Stimulated activated CD8-positive, alpha-beta memory T cell treated with anti-CD3 and anti-CD28 coated beads, Interleukin-4, amount 100 ng/mL, for 48 hours (primary cell): Measurements from ENCODE around the gene KNCN.

Experiments used
- DNase-seq: peaks from one replicate; pipeline ENCODE4 v3.0.0-alpha.2; 2020

The KNCN gene

GRCh38 chr1:46539972-46540371, 11.5 kb downstream of the KNCN start:
- DNase-seq, result no peak

- DNase-seq, result no peak
Observed at GRCh38 chr1:46538147-46538546, 13.3 kb downstream of the KNCN start.

- DNase-seq, result no peak
Observed at GRCh38 chr1:46537651-46538050, 13.8 kb downstream of the KNCN start.

GRCh38 chr1:46536527-46536926, 14.9 kb downstream of the KNCN start:
- no peak for DNase-seq

GRCh38 chr1:46535063-46535462, 16.4 kb downstream of the KNCN start:
- peak; percentile 43 for DNase-seq

- peak; percentile 58 for DNase-seq
Observed at GRCh38 chr1:46533179-46533864, 18.1 kb downstream of the KNCN start.

GRCh38 chr1:46532498-46533178, 18.8 kb downstream of the KNCN start:
- DNase-seq, result peak; percentile 83

GRCh38 chr1:46532095-46532494, 19.4 kb downstream of the KNCN start:
- peak; percentile 33 for DNase-seq

- DNase-seq, result no peak
Observed at GRCh38 chr1:46530791-46531409, 20.5 kb downstream of the KNCN start.

- no peak for DNase-seq
Observed at GRCh38 chr1:46530311-46530710, 21.1 kb downstream of the KNCN start.

GRCh38 chr1:46529031-46529630, 22.3 kb downstream of the KNCN start:
- DNase-seq, result no peak

- DNase-seq, result no peak
Observed at GRCh38 chr1:46528297-46528955, 23.0 kb downstream of the KNCN start.

GRCh38 chr1:46527474-46528296, 23.8 kb downstream of the KNCN start:
- DNase-seq, result peak; percentile 90

GRCh38 chr1:46526691-46527291, 24.7 kb downstream of the KNCN start:
- DNase-seq, result no peak

GRCh38 chr1:46526013-46526690, 25.3 kb downstream of the KNCN start:
- DNase-seq, result no peak

- no peak for DNase-seq
Observed at GRCh38 chr1:46525253-46525983, 26.0 kb downstream of the KNCN start.

GRCh38 chr1:46524843-46525242, 26.6 kb downstream of the KNCN start:
- no peak for DNase-seq

GRCh38 chr1:46523496-46524353, 27.7 kb downstream of the KNCN start:
- DNase-seq, result no peak

- no peak for DNase-seq
Observed at GRCh38 chr1:46522969-46523320, 28.5 kb downstream of the KNCN start.
